Tibial nerve (tissue), 3 donors: Measurements from ENCODE around the gene WDR88.

Experiments
- POLR2A ChIP-seq, 2 donors: fragments of 450-650 bp; IDR thresholded peaks; one replicate each; pipeline ENCODE4 v1.6.1; 2017; ENCODE audit warnings: antibody characterized with exemption in 2 of 2, mild to moderate bottlenecking in 2 of 2, moderate library complexity in 2 of 2
- TF ChIP-seq, protein P1 (sequence below), 5 experiments: fragments of 200-600 bp in 3 of 5; fragments of 450-650 bp in 2 of 5; sonication (generic) in 3 of 5; IDR thresholded peaks; one replicate each; pipeline ENCODE4 v1.5.1; 2016 to 2019; ENCODE audit warnings: antibody characterized with exemption in 5 of 5, mild to moderate bottlenecking in 3 of 5, moderate library complexity in 2 of 5

GRCh38 chr19:33221638-33222037 lies 89.7 kb downstream of the WDR88 start:
- TF ChIP-seq, protein P1, sequence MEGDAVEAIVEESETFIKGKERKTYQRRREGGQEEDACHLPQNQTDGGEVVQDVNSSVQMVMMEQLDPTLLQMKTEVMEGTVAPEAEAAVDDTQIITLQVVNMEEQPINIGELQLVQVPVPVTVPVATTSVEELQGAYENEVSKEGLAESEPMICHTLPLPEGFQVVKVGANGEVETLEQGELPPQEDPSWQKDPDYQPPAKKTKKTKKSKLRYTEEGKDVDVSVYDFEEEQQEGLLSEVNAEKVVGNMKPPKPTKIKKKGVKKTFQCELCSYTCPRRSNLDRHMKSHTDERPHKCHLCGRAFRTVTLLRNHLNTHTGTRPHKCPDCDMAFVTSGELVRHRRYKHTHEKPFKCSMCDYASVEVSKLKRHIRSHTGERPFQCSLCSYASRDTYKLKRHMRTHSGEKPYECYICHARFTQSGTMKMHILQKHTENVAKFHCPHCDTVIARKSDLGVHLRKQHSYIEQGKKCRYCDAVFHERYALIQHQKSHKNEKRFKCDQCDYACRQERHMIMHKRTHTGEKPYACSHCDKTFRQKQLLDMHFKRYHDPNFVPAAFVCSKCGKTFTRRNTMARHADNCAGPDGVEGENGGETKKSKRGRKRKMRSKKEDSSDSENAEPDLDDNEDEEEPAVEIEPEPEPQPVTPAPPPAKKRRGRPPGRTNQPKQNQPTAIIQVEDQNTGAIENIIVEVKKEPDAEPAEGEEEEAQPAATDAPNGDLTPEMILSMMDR (IDR thresholded peaks at IDR 0.05): no peak
- no peak for TF ChIP-seq POLR2A (IDR thresholded peaks at IDR 0.05)
